ENCODE results near the gene SNAPC4.

DNA sequence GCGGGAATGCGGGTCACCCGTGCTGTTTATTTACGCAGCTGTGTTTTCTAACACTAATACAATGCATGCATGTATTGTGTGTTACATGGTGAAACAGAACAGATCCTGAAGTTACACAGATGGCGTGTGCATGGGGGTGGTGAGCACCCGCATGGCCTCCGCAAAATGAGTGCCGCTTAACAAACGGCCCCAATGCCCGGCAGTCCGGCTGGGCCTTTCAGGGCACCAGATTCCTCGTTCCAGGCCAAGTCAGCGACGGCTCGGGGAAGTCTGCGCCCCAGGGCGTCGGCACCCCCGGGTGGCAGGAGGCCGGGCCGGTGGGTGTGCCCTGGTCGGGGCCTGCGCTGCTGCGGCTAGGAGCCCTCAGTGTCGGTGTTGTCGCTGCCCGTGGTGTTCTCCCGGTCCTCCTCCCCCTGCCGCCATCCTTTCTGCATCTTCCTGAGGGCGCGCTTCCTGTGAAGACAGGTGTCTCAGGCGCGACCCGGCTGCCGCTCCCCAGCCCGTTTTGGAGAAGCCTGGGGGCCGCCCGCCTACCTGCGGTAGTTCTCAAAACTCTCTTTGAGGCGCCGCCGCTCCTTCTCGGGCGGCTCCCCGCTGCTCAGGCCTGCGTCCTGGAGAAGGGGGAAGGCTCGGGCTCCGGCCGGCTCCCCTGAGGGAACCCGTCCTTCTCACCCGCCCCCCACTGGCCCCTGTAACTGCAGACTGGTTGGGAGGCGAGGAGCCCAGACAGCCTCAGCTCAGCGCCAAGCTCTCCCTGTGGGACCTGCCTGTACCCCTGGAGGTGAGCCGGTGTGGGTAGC lies 35.8 kb downstream of the SNAPC4 start:
- TF ChIP-seq, protein P1, sequence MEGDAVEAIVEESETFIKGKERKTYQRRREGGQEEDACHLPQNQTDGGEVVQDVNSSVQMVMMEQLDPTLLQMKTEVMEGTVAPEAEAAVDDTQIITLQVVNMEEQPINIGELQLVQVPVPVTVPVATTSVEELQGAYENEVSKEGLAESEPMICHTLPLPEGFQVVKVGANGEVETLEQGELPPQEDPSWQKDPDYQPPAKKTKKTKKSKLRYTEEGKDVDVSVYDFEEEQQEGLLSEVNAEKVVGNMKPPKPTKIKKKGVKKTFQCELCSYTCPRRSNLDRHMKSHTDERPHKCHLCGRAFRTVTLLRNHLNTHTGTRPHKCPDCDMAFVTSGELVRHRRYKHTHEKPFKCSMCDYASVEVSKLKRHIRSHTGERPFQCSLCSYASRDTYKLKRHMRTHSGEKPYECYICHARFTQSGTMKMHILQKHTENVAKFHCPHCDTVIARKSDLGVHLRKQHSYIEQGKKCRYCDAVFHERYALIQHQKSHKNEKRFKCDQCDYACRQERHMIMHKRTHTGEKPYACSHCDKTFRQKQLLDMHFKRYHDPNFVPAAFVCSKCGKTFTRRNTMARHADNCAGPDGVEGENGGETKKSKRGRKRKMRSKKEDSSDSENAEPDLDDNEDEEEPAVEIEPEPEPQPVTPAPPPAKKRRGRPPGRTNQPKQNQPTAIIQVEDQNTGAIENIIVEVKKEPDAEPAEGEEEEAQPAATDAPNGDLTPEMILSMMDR (IDR thresholded peaks at IDR 0.05; ENCODE audit: poor library complexity, severe bottlenecking), result no peak
- TF ChIP-seq EZH2 (IDR thresholded peaks at IDR 0.05; ENCODE audit: borderline replicate concordance, insufficient read depth, low read length, poor library complexity, severe bottlenecking), result no peak

Measured in neural cell (in vitro differentiated cells).